Inferior parietal cortex (tissue), 1 donor: Measurements from ENCODE around the gene SRSF1.

Experiments used
- DNase-seq: peaks from one replicate; pipeline ENCODE4 v3.0.0-alpha.2; 2016; ENCODE audit errors: extremely low spot score

SRSF1 gene

GRCh38 chr17:58019039-58019438 is 12.0 kb upstream of the SRSF1 start:
- DNase-seq, result no peak

- DNase-seq, result no peak
Observed at GRCh38 chr17:58010067-58010799, 3.2 kb upstream of the SRSF1 start.

GRCh38 chr17:58007781-58008706 is 998 bp upstream of the SRSF1 start:
- no peak for DNase-seq

- no peak for DNase-seq
Observed at GRCh38 chr17:58006560-58006923, 504 bp downstream of the SRSF1 start.

- no peak for DNase-seq
Observed at GRCh38 chr17:58005728-58006559, 1.1 kb downstream of the SRSF1 start.

DNA sequence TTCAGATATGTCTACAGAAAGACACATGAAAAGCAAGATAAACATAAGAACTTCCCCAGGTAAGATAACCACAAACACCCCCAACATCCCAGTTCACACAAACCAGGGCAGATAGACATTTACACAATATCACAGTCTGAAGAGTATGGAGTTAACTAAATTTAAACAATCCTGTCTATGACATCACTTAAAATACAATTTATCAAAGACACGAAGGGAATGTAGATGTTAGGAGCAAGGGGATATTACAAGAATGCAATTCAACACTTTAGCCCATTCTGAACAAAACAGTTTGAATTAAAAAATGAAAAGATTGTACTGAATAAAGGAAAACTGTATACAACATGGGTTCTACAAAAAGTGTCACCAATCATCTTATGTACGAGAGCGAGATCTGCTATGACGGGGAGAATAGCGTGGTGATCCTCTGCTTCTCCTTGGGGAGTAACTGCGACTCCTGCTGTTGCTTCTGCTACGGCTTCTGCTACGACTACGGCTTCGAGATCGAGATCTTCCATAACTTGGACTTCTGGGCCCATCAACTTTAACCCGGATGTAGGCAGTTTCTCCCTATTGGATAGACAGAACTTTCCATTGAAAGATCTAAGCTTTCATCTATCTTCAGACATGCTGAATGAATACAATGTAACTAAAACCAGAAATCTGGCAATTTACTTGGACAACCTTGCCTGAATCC is 1.9 kb downstream of the SRSF1 start:
- no peak for DNase-seq

- DNase-seq, result no peak
Observed at GRCh38 chr17:58004060-58004459, 3.0 kb downstream of the SRSF1 start.

DNA sequence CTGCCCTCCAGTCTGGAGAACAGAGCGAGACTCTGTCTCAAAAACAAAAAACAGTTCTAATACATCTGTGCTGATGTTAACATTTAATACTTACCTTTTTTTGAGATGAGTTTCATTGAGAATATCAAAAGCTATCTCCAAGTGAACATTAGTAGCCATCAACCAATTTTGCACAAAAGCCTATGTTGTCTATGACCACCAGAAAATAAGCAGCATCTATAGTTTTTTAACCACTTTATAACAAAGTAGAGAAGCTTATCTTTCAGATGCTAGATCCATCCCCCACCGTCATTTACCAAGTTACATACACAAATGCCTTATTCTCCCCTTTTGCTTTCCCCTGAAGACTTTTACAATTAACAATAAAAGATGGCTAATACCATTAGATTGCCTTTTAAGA is 4.1 kb downstream of the SRSF1 start:
- no peak for DNase-seq

DNA sequence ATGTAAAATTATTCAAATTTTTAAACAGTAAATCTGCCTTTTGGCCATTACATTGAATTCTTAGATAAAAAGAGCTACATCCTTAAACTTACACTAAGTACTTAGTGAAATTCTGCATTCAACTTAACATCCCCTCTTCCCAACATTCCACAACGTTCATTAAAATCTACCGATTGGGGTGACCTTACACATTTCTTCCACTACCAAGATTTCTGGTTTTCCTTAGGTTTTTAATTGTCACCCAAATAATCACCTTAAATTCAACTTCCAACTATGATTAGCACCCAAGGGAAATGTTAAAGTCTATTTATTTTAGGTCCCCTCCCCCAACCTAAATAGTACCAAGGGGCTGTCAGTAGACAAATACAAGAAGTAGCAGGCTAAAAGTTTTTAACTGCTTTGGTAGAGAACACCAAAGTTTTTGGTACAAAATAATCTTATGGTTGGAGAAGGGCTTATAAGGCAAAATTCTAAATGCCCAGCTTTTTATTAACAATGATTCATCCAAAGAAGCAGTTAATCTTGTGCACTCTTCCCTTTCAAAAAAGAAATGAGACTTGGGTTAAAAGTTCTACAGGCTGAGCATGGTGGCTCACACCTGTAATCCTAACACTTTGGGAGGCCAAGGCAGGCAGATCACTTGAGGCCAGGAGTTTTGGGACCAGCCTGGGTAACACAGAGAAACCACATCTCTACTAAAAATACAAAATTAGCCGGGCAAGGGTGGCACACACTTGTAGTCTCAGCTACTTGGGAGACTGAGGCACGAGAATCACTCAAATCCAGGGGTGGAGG is 4.7 kb downstream of the SRSF1 start:
- DNase-seq, result no peak

- no peak for DNase-seq
Observed at GRCh38 chr17:58001461-58002124, 5.5 kb downstream of the SRSF1 start.

- peak; percentile 93 for DNase-seq
Observed at GRCh38 chr17:57999496-58000017, 7.5 kb downstream of the SRSF1 start.

DNA sequence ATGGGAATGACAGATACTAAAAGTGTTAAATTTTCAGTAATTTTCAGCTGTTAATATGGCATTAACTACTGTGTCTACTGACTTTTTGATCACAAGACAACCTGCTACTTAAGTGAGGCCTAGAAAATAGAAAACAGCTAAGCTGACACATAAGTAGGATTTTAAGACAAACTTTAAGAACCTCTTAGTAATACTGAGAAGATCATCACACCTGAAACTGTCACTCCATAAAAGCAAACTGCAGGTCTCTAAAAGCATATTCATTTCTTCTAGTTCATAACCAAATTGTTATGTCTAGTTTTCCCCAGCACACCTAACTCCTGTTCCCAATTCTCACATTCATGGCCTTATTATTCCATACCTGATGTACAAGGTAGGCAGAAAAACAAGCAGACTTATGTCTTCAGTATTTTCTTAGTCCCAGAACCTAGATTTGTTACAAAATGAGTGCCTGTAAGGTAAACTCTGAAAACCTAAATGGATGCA is 8.0 kb downstream of the SRSF1 start:
- no peak for DNase-seq

DNA sequence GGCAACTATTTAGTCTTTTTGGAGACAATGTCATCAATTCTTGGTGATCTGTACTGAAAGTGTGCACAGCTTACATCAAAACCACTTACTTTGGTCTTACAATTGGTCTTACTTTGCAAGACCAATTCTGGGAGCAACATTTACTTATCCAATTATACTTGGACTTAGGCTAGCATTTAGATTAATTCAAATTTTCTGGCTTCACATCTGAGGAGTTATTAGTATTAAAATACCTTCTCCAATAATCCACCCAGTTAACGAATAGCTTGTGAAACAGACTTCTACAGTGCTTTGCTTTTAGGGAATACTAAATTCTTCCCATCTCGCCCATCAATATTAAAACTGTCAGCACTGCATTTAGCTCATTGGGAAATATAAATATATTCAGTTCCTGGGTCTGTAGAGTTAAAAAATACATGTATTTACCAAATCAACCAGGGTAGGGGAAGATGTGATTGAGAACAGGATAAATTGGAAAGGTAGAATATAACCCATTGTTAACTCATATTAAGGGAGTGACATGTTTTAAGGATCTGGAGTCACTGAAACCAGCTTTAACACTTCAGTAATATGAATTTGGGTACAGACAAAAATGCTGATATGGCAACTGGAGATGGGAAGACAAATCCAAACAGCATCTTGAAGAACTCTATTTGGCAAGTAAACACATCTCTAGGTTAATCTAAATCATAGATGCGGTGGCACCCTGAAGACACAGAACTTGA is 9.8 kb downstream of the SRSF1 start:
- DNase-seq, result no peak

GRCh38 chr17:57995076-57995956 is 11.7 kb downstream of the SRSF1 start:
- DNase-seq, result peak; percentile 73

DNA sequence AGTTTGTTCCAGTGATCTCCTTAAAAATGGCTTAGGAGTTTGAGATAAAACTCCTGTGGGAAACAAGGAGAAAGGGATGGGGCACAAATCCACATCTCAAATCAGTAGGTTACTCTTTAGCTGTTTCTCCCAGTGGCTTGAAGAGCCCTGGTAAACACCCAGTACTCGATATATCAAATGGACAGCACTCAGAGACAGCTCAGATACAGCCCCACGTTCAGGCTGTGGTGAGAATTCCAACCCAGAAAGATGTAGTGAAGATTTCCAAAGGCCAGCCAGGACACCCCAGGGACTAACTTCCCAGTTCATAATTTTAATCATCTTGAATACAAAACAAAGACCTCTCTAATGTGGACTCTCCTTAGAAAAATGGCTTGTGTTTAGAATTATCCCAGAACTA is 12.6 kb downstream of the SRSF1 start:
- DNase-seq, result no peak

- DNase-seq, result no peak
Observed at GRCh38 chr17:57993471-57994365, 13.3 kb downstream of the SRSF1 start.

GRCh38 chr17:57991537-57991936 is 15.5 kb downstream of the SRSF1 start:
- no peak for DNase-seq
